HCEC 1CT (cell line): ENCODE data around the gene CSNK2B.

ENCODE experiments used
- DNase-seq: peaks from one replicate; pipeline ENCODE4 v3.0.0-alpha.2; 2017

Gene CSNK2B

GRCh38 chr6:31662124-31662723 is 3.7 kb upstream of the CSNK2B start:
- DNase-seq, result no peak

- peak; percentile 62 for DNase-seq
These were observed 2.5 kb upstream of the CSNK2B start for GRCh38 chr6:31663126-31663960.

GRCh38 chr6:31663961-31664789 is 1.7 kb upstream of the CSNK2B start:
- DNase-seq, result peak; percentile 86

- peak; percentile 93 for DNase-seq
These were observed 935 bp upstream of the CSNK2B start, which contains the start of gene GPANK1 for GRCh38 chr6:31664790-31665500. Gene GPANK1 (minus strand): TSS chr6:31664997. CDS start chr6:31664478, 519 bp downstream.

- DNase-seq, result no peak
These were observed 571 bp downstream of the CSNK2B start for GRCh38 chr6:31666337-31666965.

- no peak for DNase-seq
These were observed 3.8 kb downstream of the CSNK2B start, which contains the start of gene LY6G5B for GRCh38 chr6:31669676-31670075. Gene LY6G5B (plus strand): TSS chr6:31669976. CDS start chr6:31670951, 975 bp downstream.

- no peak for DNase-seq
These were observed 10.5 kb downstream of the CSNK2B start for GRCh38 chr6:31676322-31676903.

- no peak for DNase-seq
These were observed 11.0 kb downstream of the CSNK2B start for GRCh38 chr6:31676904-31677303.

GRCh38 chr6:31677955-31678354 is 12.1 kb downstream of the CSNK2B start:
- DNase-seq, result no peak

GRCh38 chr6:31680226-31681134 is 14.6 kb downstream of the CSNK2B start, which contains the start of gene LY6G5C:
Gene LY6G5C (minus strand): TSS chr6:31681067. CDS start chr6:31680373, 694 bp downstream.
- peak; percentile 89 for DNase-seq

- peak; percentile 47 for DNase-seq
These were observed 15.3 kb downstream of the CSNK2B start for GRCh38 chr6:31681135-31681671.

GRCh38 chr6:31683591-31683990 is 17.7 kb downstream of the CSNK2B start:
- DNase-seq, result no peak

GRCh38 chr6:31686483-31686882 is 20.6 kb downstream of the CSNK2B start:
- DNase-seq, result no peak

GRCh38 chr6:31687321-31687720 is 21.4 kb downstream of the CSNK2B start:
- no peak for DNase-seq

- DNase-seq, result no peak
These were observed 22.2 kb downstream of the CSNK2B start for GRCh38 chr6:31687860-31688693.

GRCh38 chr6:31689249-31690110 is 23.6 kb downstream of the CSNK2B start:
- no peak for DNase-seq

GRCh38 chr6:31690231-31691077 is 24.6 kb downstream of the CSNK2B start:
- DNase-seq, result no peak
